IPS-NIHi11 (cell line): ENCODE results near the gene CA14.
"Not testable (repeated sequence)": the region's sequence is repeated elsewhere in the genome, so short reads cannot be mapped to it uniquely, and the experiment has no call there.

Experiments used
- DNase-seq: peaks from one replicate; pipeline ENCODE4 v3.0.0; 2012; ENCODE audit warnings: mixed read lengths, low spot score

Gene CA14

GRCh38 chr1:150257624-150258585 is at the start of gene CA14:
TSS of gene CA14 (plus strand) at chr1:150257774. CDS start at chr1:150258129, 355 bp downstream.
- DNase-seq: peak; percentile 31

DNA sequence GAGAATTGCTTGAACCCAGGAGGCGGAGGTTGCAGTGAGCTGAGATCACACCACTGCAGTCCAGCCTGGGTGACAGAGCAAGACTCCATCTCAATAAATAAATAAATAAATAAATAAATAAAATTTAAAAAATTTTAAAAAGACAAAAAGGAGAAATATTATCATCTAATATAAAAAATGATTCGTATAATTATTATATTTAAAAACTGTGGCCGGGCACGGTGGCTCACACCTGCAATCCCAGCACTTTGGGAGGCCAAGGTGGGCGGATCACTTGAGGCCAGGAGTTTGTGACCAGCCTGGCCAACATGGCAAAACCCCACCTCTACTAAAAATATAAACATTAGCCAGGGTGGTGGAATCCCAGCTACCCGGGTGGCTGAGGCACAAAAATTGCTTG is 49.1 kb upstream of the CA14 start:
- not testable (repeated sequence) for DNase-seq

DNA sequence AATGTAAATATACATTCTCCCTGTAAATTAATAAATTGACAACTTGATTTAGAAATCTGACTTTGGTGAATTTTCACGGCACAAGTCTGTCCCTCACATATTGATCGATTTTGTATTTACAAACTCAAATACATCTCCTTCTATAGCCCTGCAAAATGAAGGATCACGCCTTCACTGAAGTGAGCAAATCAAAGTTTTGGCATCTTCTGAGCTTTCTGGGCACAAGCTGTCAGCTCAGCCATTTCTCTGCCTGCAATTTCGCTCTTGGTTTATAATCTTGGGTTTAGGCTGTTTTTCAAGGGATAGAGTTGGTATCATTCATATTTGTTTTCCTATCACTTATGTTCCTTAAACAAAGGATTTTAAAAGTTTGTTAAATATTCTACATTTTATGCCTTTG is 47.5 kb upstream of the CA14 start:
- no peak for DNase-seq

DNA sequence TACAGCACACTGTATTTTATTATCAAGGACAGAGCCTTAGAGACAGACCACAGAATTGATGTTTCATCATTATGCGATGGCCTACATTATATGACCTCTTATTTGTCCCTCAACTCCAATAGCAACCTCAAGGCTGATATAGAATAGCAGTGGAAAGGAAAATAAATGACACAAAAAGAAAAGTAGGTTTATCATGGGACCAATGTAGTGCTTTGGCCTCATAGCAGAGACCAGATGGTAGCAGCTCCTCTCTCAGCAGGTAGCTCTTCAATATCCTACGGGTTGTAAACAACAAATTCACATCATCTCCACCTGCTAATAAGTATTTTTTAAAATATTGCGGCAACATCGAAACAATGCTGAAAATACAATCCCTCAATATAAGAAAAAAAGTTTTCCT is 46.9 kb upstream of the CA14 start:
- no peak for DNase-seq

DNA sequence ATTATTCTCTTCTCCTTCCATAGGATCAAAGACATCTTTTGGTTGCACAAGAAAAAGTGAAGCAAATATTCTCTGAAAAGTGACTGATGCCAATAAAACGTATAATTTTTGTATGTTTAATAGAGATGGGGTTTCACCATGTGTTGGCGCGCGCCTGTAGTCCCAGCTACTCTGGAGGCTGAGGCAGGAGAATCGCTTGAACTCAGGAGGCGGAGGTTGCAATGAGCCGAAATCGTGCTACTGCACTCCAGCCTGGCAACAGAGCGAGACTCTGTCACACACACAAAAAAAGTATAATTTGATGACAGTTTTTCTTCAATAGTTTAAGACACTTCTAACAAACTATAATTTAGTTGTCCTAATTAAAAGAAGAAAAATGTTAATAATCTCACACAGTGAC is 45.5 kb upstream of the CA14 start:
- DNase-seq: no peak

- DNase-seq: peak; percentile 95
These were observed 44.1 kb upstream of the CA14 start for GRCh38 chr1:150213170-150214098.

DNA sequence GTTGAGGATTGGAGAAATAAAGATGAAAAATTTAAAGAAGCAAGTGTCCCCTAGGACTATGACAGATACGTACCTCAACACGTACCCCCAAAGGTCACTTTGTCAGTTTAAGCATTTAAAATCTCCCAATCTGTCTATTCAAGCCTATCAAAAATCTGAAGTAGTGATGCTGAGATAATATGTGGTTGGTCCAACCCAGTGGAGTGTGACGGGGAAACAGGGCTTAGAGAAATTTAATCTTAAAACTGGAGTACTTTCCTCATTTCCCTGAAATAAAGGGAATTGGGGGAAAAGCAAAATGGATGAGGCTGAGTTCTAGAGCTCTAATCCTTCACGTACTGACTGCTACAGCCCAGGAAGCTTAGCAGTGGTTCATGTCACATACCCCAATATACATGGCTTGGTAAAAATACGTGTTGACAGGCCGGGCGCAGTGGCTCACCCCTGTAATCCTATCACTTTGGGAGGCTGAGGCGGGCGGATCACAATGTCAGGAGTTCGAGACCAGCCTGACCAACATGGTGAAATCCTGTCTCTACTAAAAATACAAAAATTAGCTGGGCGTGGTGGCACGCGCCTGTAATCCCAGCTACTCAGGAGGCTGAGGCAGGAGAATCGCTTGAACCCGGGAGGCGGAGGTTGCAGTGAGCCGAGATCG is 43.3 kb upstream of the CA14 start:
- DNase-seq: not testable (repeated sequence)

DNA sequence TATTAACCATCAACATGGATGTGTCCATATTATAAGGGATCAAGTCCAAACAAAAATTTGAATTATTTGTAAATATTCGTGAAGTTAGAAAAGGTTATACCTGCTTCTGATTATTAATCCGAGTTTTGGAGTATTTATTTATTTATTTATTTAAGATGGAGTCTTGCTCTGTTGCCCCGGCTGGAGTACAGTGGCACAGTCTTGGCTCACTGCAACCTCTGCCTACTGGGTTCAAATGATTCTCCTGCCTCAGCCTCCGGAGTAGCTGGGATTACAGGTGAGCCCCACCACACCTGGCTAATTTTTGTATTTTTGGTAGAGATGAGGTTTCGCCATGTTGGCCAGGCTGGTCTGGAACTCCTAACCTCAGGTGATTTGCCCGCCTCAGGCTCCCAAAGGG is 41.7 kb upstream of the CA14 start:
- not testable (repeated sequence) for DNase-seq

- no peak for DNase-seq
These were observed 36.0 kb upstream of the CA14 start for GRCh38 chr1:150221552-150221951.

DNA sequence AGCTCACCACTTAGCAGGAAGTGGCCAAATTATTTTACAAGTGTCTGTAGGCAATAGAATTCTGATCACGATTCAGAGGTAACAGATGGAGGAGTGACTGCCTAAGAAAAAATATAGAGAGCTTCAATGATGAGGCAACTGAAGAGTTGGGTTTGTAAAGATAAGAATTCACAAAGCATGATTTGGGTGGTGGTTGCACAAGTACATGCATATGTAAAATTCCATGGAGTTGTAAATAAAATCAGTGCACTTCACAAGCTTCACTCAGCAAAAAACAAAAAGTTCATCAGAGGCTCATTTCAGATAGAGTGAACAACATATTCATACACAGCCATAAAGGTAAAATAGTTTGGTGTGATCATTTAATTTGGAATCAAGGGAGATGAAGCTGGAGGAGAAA is 32.6 kb upstream of the CA14 start:
- DNase-seq: no peak

GRCh38 chr1:150225546-150225945 is 32.0 kb upstream of the CA14 start:
- no peak for DNase-seq

DNA sequence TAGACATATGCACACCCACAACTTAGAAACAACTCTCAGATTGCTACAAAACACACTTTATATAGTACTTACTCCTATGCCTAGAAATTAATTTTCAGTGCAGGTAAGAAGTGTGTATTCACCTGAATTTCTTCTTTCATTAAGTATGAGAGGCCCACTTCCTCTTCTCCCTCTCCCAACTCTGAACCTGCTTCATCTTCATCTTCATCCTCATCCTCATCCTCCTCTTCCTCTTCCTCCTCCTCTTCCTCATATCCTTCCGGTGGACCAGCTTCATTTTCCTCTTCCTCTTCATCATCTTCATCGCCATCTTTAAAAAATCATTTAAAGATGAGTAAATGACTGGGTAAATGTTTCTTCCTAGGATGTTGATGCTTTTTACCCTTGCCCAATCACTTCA is 31.1 kb upstream of the CA14 start:
- DNase-seq: no peak

GRCh38 chr1:150227228-150227627 is 30.3 kb upstream of the CA14 start:
- DNase-seq: no peak

DNA sequence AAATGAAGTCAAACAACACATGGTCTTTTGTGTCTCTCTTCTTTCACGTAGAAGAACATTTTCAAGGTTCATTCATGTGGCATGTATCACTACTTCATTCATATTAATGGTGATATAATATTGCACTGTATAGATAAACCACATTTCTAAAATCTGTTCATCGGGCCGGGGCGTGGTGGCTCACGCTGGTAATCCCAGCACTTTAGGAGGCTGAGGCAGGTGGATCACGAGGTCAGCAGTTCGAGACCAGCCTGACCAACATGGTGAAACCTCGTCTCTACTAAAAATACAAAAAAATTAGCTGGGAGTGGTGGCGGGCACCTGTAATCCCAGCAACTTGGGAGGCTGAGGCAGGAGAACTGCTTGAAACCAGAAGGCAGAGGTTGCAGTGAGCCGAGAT is 29.3 kb upstream of the CA14 start:
- DNase-seq: not testable (repeated sequence)

- not testable (repeated sequence) for DNase-seq
These were observed 24.7 kb upstream of the CA14 start for GRCh38 chr1:150232921-150233320.

GRCh38 chr1:150233359-150234308 is 23.9 kb upstream of the CA14 start:
- DNase-seq: no peak

DNA sequence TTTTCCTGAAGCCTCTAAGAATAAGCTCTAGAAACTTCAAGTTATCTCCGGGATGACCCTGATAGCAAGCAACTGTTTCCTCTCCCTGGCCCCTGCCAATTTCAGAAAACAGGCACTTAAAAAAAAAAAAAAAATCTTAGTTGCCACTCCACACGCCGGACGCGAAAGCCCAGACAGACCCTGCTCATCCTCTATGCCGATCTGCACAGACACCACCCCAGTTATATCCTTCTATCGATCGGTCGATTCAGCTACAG is 23.3 kb upstream of the CA14 start:
- no peak for DNase-seq

DNA sequence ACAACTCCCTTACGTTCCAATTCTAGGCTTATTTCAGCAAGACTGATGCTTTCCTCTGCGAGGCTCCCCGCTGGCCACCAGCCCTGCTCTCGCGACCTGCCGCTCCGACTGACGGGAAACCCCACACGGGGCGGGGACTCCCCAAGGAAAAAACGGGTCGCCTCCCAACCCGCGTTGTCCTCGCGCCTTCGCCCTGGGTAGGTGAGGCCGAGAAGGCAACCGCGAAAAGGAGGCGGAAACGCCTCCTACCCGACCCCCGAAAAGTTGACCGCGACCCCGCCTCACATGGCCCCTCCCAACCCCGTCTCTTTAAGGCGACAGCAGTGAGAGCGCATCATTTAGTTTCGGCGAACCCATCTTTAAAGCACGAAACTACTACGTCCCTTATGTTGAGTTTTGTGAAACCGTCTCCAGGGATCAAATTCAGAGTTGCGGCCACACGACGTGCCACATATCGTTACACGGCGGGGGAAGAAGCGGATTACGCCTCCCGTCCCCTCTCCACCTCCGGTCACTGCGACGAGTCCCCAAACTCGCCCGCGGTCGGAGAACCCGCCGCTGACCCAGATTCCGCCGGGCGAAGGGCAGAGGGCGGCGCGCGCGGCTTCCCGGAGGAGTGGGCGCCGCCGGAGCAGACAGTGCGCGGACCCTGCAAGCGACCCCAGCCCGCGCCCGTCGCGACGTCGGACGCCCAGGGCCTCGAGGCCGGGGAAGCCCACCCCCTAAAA is 22.8 kb upstream of the CA14 start:
- peak; percentile 85 for DNase-seq

- peak; percentile 23 for DNase-seq
These were observed 22.2 kb upstream of the CA14 start for GRCh38 chr1:150235294-150235851.
